Activated T-helper 2 cell treated with anti-CD3 and anti-CD28 coated beads, Interferon-gamma antibody, Interleukin-2, Interleukin-4, amounts not matched to agents 10 μg/mL and 5 μg/mL and 100 μg/mL, durations not matched to agents 14 hours and 24 hours and 36 hours (primary cell): ENCODE data around the gene HSD3B1. TPM values are rescaled to one million over a fixed set of nuclear protein-coding genes. Genes with fewer than 3 reads are reported as not detected.

ENCODE experiments used
- DNase-seq: peaks from one replicate; pipeline ENCODE4 v3.0.0; 2021; ENCODE audit warnings: low spot score
- H3K27ac Mint-ChIP-seq: one replicate; pipeline ENCODE4 v1.8.0; 2021; ENCODE audit warnings: mixed read lengths
- H3K27me3 Mint-ChIP-seq: one replicate; pipeline ENCODE4 v1.8.0; 2021; ENCODE audit warnings: low read depth, mixed read lengths
- H3K36me3 Mint-ChIP-seq: one replicate; pipeline ENCODE4 v1.8.0; 2021; ENCODE audit warnings: low read depth, mixed read lengths
- H3K4me1 Mint-ChIP-seq: one replicate; pipeline ENCODE4 v1.8.0; 2021; ENCODE audit warnings: low read depth, mixed read lengths
- H3K4me3 Mint-ChIP-seq: one replicate; pipeline ENCODE4 v1.8.0; 2021; ENCODE audit warnings: low read depth, mild to moderate bottlenecking, moderate library complexity, mixed read lengths
- H3K9me3 Mint-ChIP-seq: one replicate; pipeline ENCODE4 v1.8.0; 2021; ENCODE audit warnings: mixed read lengths
- intact Hi-C: fragments of 100-400 bp; cut with micrococcal nuclease; formaldehyde crosslinking; loops from one replicate; pipeline ENCODE4 v1.15.1; 2023
- total RNA-seq: library from RNA; stranded (reverse); gene quantifications from 2 replicates; pipeline ENCODE4 v1.2.3, GENCODE V29; 2022

HSD3B1 gene
- total RNA-seq, 1 donor from 2014 or later, result not detected

DNA sequence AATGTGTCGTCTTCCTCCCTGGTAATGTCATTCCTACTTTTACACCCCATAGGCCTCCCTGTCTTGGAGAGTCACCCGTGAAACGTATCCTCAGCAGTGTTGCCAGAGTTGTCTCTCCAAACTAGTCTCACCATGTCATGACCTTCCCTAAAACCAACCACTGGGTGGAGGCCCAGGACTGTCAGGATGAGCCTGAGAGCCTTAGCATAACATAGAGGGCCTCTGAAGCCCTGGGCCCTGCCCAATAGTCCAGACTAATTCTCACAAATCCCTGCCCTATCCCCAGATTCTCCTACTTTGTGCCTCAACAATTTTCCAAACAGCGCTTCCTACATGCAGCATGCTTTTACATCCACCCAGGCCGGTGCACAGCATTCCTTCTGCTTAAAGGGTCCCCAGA is 29.3 kb upstream of the HSD3B1 start:
- intact Hi-C loops, result no loop called here
- Mint-ChIP-seq H3K4me1 (peaks cover 3% of the 10 kb centered on the region), H3K27me3 (peaks cover 5% of the 10 kb centered on the region), H3K4me3 (no peak overlapping the region), H3K36me3 (no peaks in the 10 kb centered on the region), H3K9me3 (no peaks in the 10 kb centered on the region), H3K27ac (no peak overlapping the region)
- DNase-seq, result no peak

DNA sequence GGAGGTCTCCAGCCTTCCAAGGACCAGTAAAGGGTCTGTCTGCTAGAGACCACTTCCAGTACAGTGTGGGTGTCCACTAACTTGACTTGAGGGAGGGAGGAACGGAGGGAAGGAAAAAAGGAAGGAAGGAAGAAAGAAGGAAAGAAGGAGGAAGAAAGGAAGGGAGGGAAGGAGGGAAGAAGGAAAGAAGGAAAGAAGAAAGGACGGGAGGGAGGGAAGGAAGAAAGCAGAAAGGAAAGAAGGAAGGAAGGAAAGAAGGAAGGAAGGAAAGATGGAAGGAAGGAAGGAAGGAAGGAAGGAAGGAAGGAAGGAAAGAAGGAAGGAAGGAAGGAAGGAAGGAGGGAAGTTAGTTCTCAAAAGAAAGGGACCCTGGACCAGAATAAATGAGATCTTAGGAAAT is 26.8 kb upstream of the HSD3B1 start:
- Mint-ChIP-seq H3K4me1 (peaks cover 3% of the 10 kb centered on the region), H3K4me3 (no peak overlapping the region), H3K9me3 (no peaks in the 10 kb centered on the region), H3K27me3 (peaks cover 3% of the 10 kb centered on the region), H3K27ac (no peak overlapping the region), H3K36me3 (no peaks in the 10 kb centered on the region)
- intact Hi-C loops, result no loop called here
- no peak for DNase-seq

DNA sequence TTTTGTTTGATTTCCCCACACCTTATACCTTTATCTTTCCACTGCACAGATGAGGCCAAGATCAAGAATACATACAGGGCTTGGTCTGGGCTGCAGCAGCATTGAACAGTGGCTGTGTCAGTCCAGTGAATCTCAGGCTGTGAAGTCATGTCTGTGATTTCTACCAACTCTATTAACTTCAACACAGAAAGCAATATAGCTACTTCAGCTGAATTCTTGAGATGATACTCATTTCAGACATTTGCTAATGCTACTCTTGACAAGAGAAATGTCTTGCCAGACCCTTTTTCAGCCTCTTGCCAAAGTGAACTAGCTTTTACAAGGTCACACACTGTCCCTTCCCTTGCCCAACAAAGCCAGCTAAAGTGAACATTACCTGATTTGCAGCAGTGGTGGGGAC is 25.1 kb upstream of the HSD3B1 start:
- no peaks in the 10 kb centered on the region for H3K9me3 Mint-ChIP-seq
- H3K27me3 Mint-ChIP-seq, result peaks cover 3% of the 10 kb centered on the region
- H3K27ac Mint-ChIP-seq, result no peak overlapping the region
- intact Hi-C loops, result no loop called here
- DNase-seq, result no peak
- H3K4me1 Mint-ChIP-seq, result no peaks in the 10 kb centered on the region
- H3K36me3 Mint-ChIP-seq, result no peaks in the 10 kb centered on the region
- H3K4me3 Mint-ChIP-seq, result no peak overlapping the region

DNA sequence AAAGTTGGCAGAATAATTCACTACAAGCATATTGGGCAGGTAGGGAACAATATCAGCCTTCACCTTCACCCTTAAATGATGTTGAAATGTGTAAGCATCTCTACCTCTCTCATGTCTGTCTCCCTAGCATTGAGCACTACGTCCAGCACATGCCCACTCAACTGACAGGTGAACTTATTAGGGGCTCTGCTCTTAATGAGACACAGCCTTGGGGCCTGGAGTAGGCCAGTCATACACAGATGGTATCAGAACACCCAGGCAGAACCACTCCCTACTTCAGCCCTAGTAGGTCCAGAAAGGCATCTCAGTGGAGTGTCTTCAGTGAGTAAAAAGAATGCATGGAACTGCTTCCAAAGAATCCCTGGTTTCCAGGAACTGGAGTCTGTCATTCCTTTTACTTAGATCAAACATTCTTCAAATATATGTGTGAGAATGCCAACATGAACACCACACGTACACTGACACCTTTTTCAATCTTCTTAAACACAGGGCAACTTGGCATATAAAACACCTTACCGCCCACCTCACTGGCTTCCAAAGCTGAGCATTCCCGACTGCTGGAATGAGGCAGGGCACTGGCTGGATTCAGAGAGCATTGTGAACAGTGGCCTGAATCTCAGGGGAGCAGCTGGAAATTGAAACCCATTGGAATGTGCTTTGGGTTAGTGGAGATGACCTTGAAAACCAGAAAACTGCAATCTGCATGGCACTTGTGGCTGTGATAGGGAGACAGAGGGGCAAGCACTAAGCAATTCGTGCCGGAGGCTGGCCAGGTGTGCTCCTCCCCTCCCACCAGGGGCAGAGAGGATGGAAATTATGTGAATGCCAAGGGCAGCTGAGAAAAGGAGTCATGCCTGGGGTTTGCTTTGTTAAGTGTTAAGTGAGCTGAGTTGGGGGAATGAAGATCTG is 24.2 kb upstream of the HSD3B1 start:
- Mint-ChIP-seq H3K4me1 (no peaks in the 10 kb centered on the region), H3K27me3 (peaks cover 7% of the 10 kb centered on the region), H3K27ac (no peak overlapping the region), H3K36me3 (no peaks in the 10 kb centered on the region), H3K9me3 (no peaks in the 10 kb centered on the region), H3K4me3 (no peak overlapping the region)
- intact Hi-C loops, result no loop called here
- no peak for DNase-seq

- H3K4me1 Mint-ChIP-seq, result no peaks in the 10 kb centered on the region
- no peaks in the 10 kb centered on the region for H3K36me3 Mint-ChIP-seq
- intact Hi-C loops, result no loop called here
Measured at GRCh38 chr1:119483441-119484200, 23.4 kb upstream of the HSD3B1 start.

GRCh38 chr1:119485201-119485600 is 21.8 kb upstream of the HSD3B1 start:
- Mint-ChIP-seq H3K4me3 (no peak overlapping the region), H3K27ac (no peak overlapping the region), H3K4me1 (no peaks in the 10 kb centered on the region), H3K9me3 (no peaks in the 10 kb centered on the region), H3K27me3 (peaks cover 12% of the 10 kb centered on the region), H3K36me3 (no peaks in the 10 kb centered on the region)
- intact Hi-C loops, result no loop called here
- no peak for DNase-seq

More at GRCh38 chr1:119483441-119484200, 23.4 kb upstream of the HSD3B1 start:
- no peaks in the 10 kb centered on the region for H3K9me3 Mint-ChIP-seq
- peaks cover 9% of the 10 kb centered on the region for H3K27me3 Mint-ChIP-seq
- no peak overlapping the region for H3K27ac Mint-ChIP-seq
- DNase-seq, result no peak
- no peak overlapping the region for H3K4me3 Mint-ChIP-seq

DNA sequence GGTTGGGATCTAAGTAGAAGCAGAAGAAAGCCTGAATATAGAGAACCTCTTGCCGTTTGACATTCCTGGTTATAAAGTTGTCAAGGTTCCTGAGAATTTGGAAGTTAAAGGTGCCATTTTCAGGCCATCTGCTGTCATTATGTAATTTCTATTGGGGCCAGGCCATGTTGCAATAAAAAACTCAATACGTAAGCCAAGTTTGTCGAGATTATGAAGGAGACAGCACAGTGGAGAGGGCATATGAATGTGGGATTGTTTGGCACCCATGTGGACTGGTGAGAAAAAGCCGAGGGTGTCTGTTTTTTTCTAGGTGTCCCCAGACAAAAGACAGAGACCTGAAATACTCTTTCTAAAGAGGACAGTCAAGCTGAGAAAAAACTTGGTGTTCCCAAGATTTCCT is 18.8 kb upstream of the HSD3B1 start:
- Mint-ChIP-seq H3K36me3 (no peaks in the 10 kb centered on the region), H3K4me3 (no peak overlapping the region), H3K9me3 (no peaks in the 10 kb centered on the region), H3K27me3 (peaks cover 9% of the 10 kb centered on the region), H3K4me1 (no peaks in the 10 kb centered on the region), H3K27ac (no peak overlapping the region)
- DNase-seq, result no peak
- intact Hi-C loops, result no loop called here

- Mint-ChIP-seq H3K36me3 (no peaks in the 10 kb centered on the region), H3K4me3 (no peak overlapping the region), H3K9me3 (peaks cover under 1% of the 10 kb centered on the region), H3K27ac (no peak overlapping the region), H3K27me3 (peaks cover 9% of the 10 kb centered on the region), H3K4me1 (no peaks in the 10 kb centered on the region)
- intact Hi-C loops, result no loop called here
- no peak for DNase-seq
Measured at GRCh38 chr1:119489201-119489600, 17.8 kb upstream of the HSD3B1 start.

DNA sequence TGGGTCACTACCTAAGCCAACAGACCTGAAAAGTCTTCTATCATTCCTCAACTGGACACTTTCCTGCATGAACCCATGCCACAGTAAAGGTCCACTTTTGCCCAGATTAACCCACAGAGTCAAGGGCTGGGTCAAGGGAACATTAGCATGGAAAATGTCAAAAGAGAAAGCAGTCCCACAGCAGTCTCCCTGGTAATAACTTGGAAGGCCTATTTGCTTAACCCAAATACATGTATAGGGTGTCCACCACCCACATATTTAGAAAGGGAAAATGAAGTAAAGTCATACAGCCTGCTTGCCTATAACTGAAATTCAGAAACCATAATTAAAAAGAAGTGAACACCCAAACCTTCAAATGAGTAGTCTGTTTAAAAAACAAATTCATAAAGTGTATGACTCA is 16.1 kb upstream of the HSD3B1 start:
- Mint-ChIP-seq H3K9me3 (peaks cover 4% of the 10 kb centered on the region), H3K4me3 (no peak overlapping the region), H3K4me1 (no peaks in the 10 kb centered on the region), H3K27me3 (peaks cover 12% of the 10 kb centered on the region), H3K36me3 (no peaks in the 10 kb centered on the region), H3K27ac (no peak overlapping the region)
- intact Hi-C loops, result no loop called here
- no peak for DNase-seq

GRCh38 chr1:119492763-119493162 is 14.2 kb upstream of the HSD3B1 start:
- H3K36me3 Mint-ChIP-seq, result no peaks in the 10 kb centered on the region
- intact Hi-C loops, result no loop called here
- peaks cover 8% of the 10 kb centered on the region for H3K27me3 Mint-ChIP-seq
- no peak overlapping the region for H3K27ac Mint-ChIP-seq
- H3K4me3 Mint-ChIP-seq, result no peak overlapping the region
- H3K4me1 Mint-ChIP-seq, result no peaks in the 10 kb centered on the region
- no peak for DNase-seq
- H3K9me3 Mint-ChIP-seq, result peaks cover 4% of the 10 kb centered on the region

DNA sequence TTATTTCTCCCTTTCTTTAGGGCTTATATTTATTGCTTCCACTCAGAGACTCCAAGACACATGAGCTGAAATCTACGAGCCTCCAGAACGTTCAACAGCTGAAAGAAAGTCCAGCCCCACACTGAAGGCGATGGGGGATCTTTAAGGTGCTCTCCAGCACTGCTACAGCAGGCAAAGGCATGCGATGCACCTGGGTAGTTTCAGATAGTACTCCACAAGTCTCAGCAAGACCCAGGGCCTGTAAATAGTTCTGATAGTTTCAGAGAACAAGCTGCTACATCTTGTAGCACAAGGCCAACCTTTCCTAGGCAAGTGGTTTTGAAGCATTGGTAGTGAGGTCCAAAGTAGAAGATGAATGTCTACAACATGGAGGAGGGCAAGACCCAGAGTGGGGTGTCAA is 2.2 kb upstream of the HSD3B1 start:
- Mint-ChIP-seq H3K36me3 (no peaks in the 10 kb centered on the region), H3K4me3 (no peak overlapping the region), H3K27ac (no peak overlapping the region), H3K9me3 (no peaks in the 10 kb centered on the region), H3K27me3 (no peaks in the 10 kb centered on the region), H3K4me1 (peaks cover under 1% of the 10 kb centered on the region)
- DNase-seq, result no peak
- intact Hi-C loops, result no loop called here

- DNase-seq, result no peak
- Mint-ChIP-seq H3K4me3 (no peak overlapping the region), H3K9me3 (no peaks in the 10 kb centered on the region), H3K4me1 (peaks cover 7% of the 10 kb centered on the region), H3K27ac (no peak overlapping the region), H3K36me3 (no peaks in the 10 kb centered on the region), H3K27me3 (no peaks in the 10 kb centered on the region)
- intact Hi-C loops, result no loop called here
Measured at GRCh38 chr1:119510046-119510445, 3.0 kb downstream of the HSD3B1 start.

- H3K9me3 Mint-ChIP-seq, result no peaks in the 10 kb centered on the region
- peaks cover 2% of the 10 kb centered on the region for H3K4me1 Mint-ChIP-seq
- no peak for DNase-seq
- H3K36me3 Mint-ChIP-seq, result no peaks in the 10 kb centered on the region
- intact Hi-C loops, result no loop called here
- H3K27ac Mint-ChIP-seq, result no peak overlapping the region
- peaks cover 3% of the 10 kb centered on the region for H3K27me3 Mint-ChIP-seq
- no peak overlapping the region for H3K4me3 Mint-ChIP-seq
Measured at GRCh38 chr1:119515221-119515620, 8.2 kb downstream of the HSD3B1 start.
